SH-SY5Y (cell line): ENCODE measurements around the gene MSRB3.

Experiments
- GATA2 ChIP-seq: IDR thresholded peaks from 2 replicates; pipeline ENCODE4 v1.6.1; 2011; ENCODE audit warnings: mild to moderate bottlenecking, low read depth, low read length
- GATA3 ChIP-seq: IDR thresholded peaks from 2 replicates; pipeline ENCODE4 v1.6.1; 2011; ENCODE audit warnings: low read depth, mild to moderate bottlenecking, low read length, moderate library complexity

GRCh38 chr12:65292241-65292640 lies 13.8 kb downstream of the MSRB3 start:
- TF ChIP-seq GATA2 = no peak
- TF ChIP-seq GATA3 = no peak
